K562 (cell line): ENCODE data around the gene CFDP1. TPM values are rescaled to one million over a fixed set of nuclear protein-coding genes. Genes with fewer than 3 reads are reported as not detected.

Source experiments
- ATAC-seq: fragments of 200-7000 bp; cut with Tn5 transposase; 3 replicates; pipeline ENCODE4 v1.9.1; 2020; ENCODE audit warnings: moderate library complexity
- BruUV-seq: library from RNA; stranded (reverse); fragments of 400-500 nt; replicated peaks from 2 replicates; lab custom pipeline; 2021; lab: Mats Ljungman, UMichigan
- CTCF ChIA-PET: fragments of 300-600 bp; formaldehyde crosslinking; extraction: SDS; loops from one replicate; lab custom pipeline; 2021; ENCODE audit warnings: low intra/inter-chr PET ratio; lab: Yijun Ruan, JAX
- POLR2A ChIA-PET: fragments of 300-600, 350-650 bp; sonication (Branson Sonifier 250); formaldehyde crosslinking; extraction: SDS; loops from one replicate; lab custom pipeline; 2021; ENCODE audit warnings: antibody characterized with exemption, inconsistent platforms; lab: Yijun Ruan, JAX
- DNase-seq, 4 experiments: peaks; one replicate each; pipeline versions ENCODE4 v3.0.0 to v3.0.0-alpha.2; 2011 to 2018; ENCODE audit warnings: low spot score in 3 of 4, mixed read lengths in 3 of 4; ENCODE audit errors: extremely low read depth in 1 of 4
- FAIRE-seq: peaks from 2 replicates; lab custom pipeline; 2011; peaks lifted over from hg19 to GRCh38; lab: Jason Lieb, UNC
- H2AFZ ChIP-seq: 2 replicates; pipeline ENCODE4 v1.6.0; 2011; ENCODE audit warnings: low read depth, low read length, control low read depth, inconsistent platforms
- H3K27ac ChIP-seq: fragments of 200-600 bp; 3 replicates; pipeline ENCODE4 v1.8.0; 2011; ENCODE audit warnings: low read depth, mild to moderate bottlenecking, control low read depth, inconsistent platforms, low read length, moderate library complexity, mixed read lengths; ENCODE audit errors: extremely low read depth
- H3K27me3 ChIP-seq, 2 experiments: fragments of 300-600 bp in 1 of 2; 2 replicates in 1 of 2; 3 replicates in 1 of 2; pipeline versions ENCODE4 v1.6.0 to v1.8.0; 2011; ENCODE audit warnings: inconsistent platforms in 2 of 2, low read length in 2 of 2, mild to moderate bottlenecking in 1 of 2, mixed read lengths in 1 of 2, moderate library complexity in 1 of 2; ENCODE audit not compliant: control insufficient read depth in 2 of 2, insufficient read depth in 2 of 2
- H3K36me3 ChIP-seq: fragments of 300-600 bp; 3 replicates; pipeline ENCODE4 v1.8.0; 2011; ENCODE audit warnings: mild to moderate bottlenecking, low read length, inconsistent platforms; ENCODE audit not compliant: control insufficient read depth, insufficient read depth
- H3K4me1 ChIP-seq, 2 experiments: fragments of 200-600 bp in 1 of 2; replicated peaks in 1 of 2; 2 replicates in 1 of 2; 3 replicates in 1 of 2; pipeline versions ENCODE4 v1.5.1 to v1.8.0; 2011; ENCODE audit warnings: inconsistent platforms in 2 of 2, low read length in 2 of 2, mild to moderate bottlenecking in 1 of 2, mixed read lengths in 1 of 2, moderate library complexity in 1 of 2; ENCODE audit not compliant: control insufficient read depth in 2 of 2, insufficient read depth in 2 of 2
- H3K4me2 ChIP-seq: 2 replicates; pipeline ENCODE4 v1.6.1; 2011; ENCODE audit warnings: low read length, control low read depth, inconsistent platforms, mixed read lengths; ENCODE audit not compliant: insufficient read depth
- H3K4me3 ChIP-seq: fragments of 200-600 bp; sonication (generic), shearing (Covaris generic); 2 replicates; pipeline ENCODE4 v1.5.1; 2016; ENCODE audit warnings: control low read depth, inconsistent platforms
- H3K79me2 ChIP-seq: fragments of 200-600 bp; 3 replicates; pipeline ENCODE4 v1.8.0; 2011; ENCODE audit warnings: low read length, inconsistent platforms; ENCODE audit not compliant: control insufficient read depth, insufficient read depth
- H3K9ac ChIP-seq, 2 experiments: 2 replicates each; pipeline versions ENCODE4 v1.6.0 to v1.6.1; 2011; ENCODE audit warnings: low read depth in 2 of 2, low read length in 2 of 2, control low read depth in 1 of 2, inconsistent platforms in 1 of 2, mild to moderate bottlenecking in 1 of 2, mixed read lengths in 1 of 2; ENCODE audit not compliant: insufficient read depth in 1 of 2
- H3K9me1 ChIP-seq: one replicate; pipeline ENCODE4 v1.6.0; 2011; ENCODE audit warnings: inconsistent platforms, mild to moderate bottlenecking, low read length, moderate library complexity; ENCODE audit not compliant: control insufficient read depth, insufficient read depth
- H3K9me3 ChIP-seq: replicated peaks from 2 replicates; pipeline ENCODE4 v1.5.1; 2011; ENCODE audit warnings: low read depth, low read length, inconsistent platforms; ENCODE audit not compliant: control insufficient read depth, insufficient read depth
- H4K20me1 ChIP-seq: replicated peaks from 2 replicates; pipeline ENCODE4 v1.6.1; 2011; ENCODE audit warnings: low read length, inconsistent platforms, mixed read lengths; ENCODE audit not compliant: control insufficient read depth, insufficient read depth
- FOXA3 ChIP-seq, 2 experiments: fragments of 450-650 bp in 1 of 2; sonication (generic) in 1 of 2; formaldehyde crosslinking; IDR thresholded peaks in 1 of 2; conservative IDR thresholded peaks in 1 of 2; 2 replicates each; pipeline versions ENCODE4 v1.4.0 to v1.8.0; 2020 to 2022; ENCODE audit warnings: mild to moderate bottlenecking in 2 of 2, missing genetic modification reagents in 1 of 2
- SAFB ChIP-seq: fragments of 200-400 bp; formaldehyde crosslinking; IDR thresholded peaks from 2 replicates; pipeline ENCODE4 v1.6.1; 2017; ENCODE audit warnings: low read depth, low read length, borderline replicate concordance
- SNAPC5 ChIP-seq: fragments of 250-450 bp; sonication (Bioruptor Pico); IDR thresholded peaks from 2 replicates; pipeline ENCODE4 v1.8.0; 2021; ENCODE audit warnings: moderate library complexity, mild to moderate bottlenecking, inconsistent platforms
- TRIM25 ChIP-seq: fragments of 450-650 bp; IDR thresholded peaks from 2 replicates; pipeline ENCODE4 v1.7.0; 2016; ENCODE audit warnings: borderline replicate concordance
- ZNF695 ChIP-seq: fragments of 450-650 bp; formaldehyde crosslinking; IDR thresholded peaks from 2 replicates; pipeline ENCODE4 v1.4.0; 2020; ENCODE audit warnings: mild to moderate bottlenecking, moderate library complexity
- WGBS: fragments of 100-300 bp; shearing (Covaris generic); methylation state at CpG from one replicate; pipeline ENCODE4 v1.1.6; 2016; ENCODE audit warnings: low coverage, mixed read lengths; ENCODE audit not compliant: insufficient coverage; ENCODE audit errors: missing lambda C conversion rate; 5-methylcytosine and 5-hydroxymethylcytosine counted together
- in situ Hi-C: fragments of 300-500 bp; cut with MboI; formaldehyde crosslinking; loops from 4 replicates; pipeline ENCODE4 v1.15.0; 2018; ENCODE audit warnings: inconsistent platforms, mixed read lengths
- intact Hi-C: fragments of 100-400 bp; cut with micrococcal nuclease; formaldehyde crosslinking; loops from 2 replicates; pipeline ENCODE4 v1.14.2; 2022
- polyA plus RNA-seq, 8 experiments: library from polyadenylated mRNA; depleted of rRNA in 4 of 8; stranded (reverse) in 5 of 8; unstranded in 3 of 8; fragments of >200 nt; fragmentation: Nextera tagmentation in 2 of 8; fragmentation: Illumina TruSeq in 1 of 8; extraction: Ambion mirVana in 2 of 8; extraction: Trizol in 1 of 8; gene quantifications; 2 replicates each; pipeline versions ENCODE4 v1.2.1 to v1.2.3, GENCODE V29; 2011 to 2014; ENCODE audit warnings: inconsistent platforms in 1 of 8, missing spikeins in 1 of 8
- total RNA-seq, 7 experiments: library from RNA; depleted of rRNA in 6 of 7; stranded (reverse); fragments of >200 nt in 6 of 7; fragmentation: Illumina TruSeq in 2 of 7; extraction: Trizol in 2 of 7; gene quantifications; 2 replicates each; pipeline versions ENCODE4 v1.2.1 to v1.2.3, GENCODE V29; 2011 to 2021; ENCODE audit warnings: low replicate concordance in 1 of 7
- TF ChIP-seq, protein P1 (sequence below): fragments of 450-650 bp; formaldehyde crosslinking; IDR thresholded peaks from 2 replicates; pipeline ENCODE4 v1.4.0; 2020; ENCODE audit warnings: mild to moderate bottlenecking, moderate library complexity

Gene CFDP1
- total and polyA plus RNA-seq, 9 of the 15 experiments (the other 6 are each of a cell fraction or from before 2014, with no cell fraction given) = 31.5 to 78.4 (median 61.7) TPM

DNA sequence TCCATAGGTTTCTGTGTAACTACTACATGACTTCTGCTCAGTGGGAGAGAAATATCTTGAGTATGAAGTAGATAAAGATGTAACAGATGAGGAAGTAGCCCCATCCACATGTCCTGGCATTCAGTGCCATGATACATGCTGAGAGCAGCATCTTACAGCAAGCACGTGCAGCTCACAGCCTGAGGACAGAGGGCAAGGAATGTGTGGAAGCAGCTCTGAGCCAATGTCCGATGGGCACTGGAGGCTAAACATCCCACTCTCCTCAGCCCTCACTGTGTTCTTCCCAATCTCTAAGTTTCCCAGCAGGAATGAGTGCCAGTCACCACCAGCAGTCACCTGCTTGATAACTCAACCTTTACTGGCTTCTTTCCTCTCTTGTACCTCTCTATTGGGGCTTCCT is 40.4 kb downstream of the CFDP1 start:
- H4K20me1 ChIP-seq = no peaks in the 10 kb centered on the region
- no peak for ATAC-seq
- no peaks in the 10 kb centered on the region for H3K9me1 ChIP-seq
- ChIA-PET POLR2A (no interaction called here), CTCF (no interaction called here)
- H3K9me3 ChIP-seq = no peaks in the 10 kb centered on the region
- no peak overlapping the region for H2AFZ ChIP-seq
- FAIRE-seq = no peak
- no peaks in the 10 kb centered on the region for H3K79me2 ChIP-seq
- TSS peak; percentile 16 for BruUV-seq
- H3K9ac ChIP-seq = no peak overlapping the region
- in situ Hi-C loops (no loop called here), intact Hi-C loops (no loop called here)
- H3K4me3 ChIP-seq = no peak overlapping the region
- DNase-seq = no peak
- H3K36me3 ChIP-seq = peaks cover 50% of the 10 kb centered on the region
- H3K27me3 ChIP-seq = no peaks in the 10 kb centered on the region
- no peak overlapping the region for H3K27ac ChIP-seq
- 90% methylated on average over 2 of the region's 2 CpGs for WGBS
- no peaks in the 10 kb centered on the region for H3K4me1 ChIP-seq
- no peak for TF ChIP-seq FOXA3 (CRISPR knock-in tag; conservative IDR thresholded peaks at IDR 0.05 in 1 of 2, IDR thresholded peaks at IDR 0.05 in 1 of 2)
- TF ChIP-seq, protein P1, sequence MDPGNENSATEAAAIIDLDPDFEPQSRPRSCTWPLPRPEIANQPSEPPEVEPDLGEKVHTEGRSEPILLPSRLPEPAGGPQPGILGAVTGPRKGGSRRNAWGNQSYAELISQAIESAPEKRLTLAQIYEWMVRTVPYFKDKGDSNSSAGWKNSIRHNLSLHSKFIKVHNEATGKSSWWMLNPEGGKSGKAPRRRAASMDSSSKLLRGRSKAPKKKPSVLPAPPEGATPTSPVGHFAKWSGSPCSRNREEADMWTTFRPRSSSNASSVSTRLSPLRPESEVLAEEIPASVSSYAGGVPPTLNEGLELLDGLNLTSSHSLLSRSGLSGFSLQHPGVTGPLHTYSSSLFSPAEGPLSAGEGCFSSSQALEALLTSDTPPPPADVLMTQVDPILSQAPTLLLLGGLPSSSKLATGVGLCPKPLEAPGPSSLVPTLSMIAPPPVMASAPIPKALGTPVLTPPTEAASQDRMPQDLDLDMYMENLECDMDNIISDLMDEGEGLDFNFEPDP = no peak
- TF ChIP-seq ZNF695 (CRISPR knock-in tag) = no peak
- no peak for TF ChIP-seq TRIM25
- TF ChIP-seq SNAPC5 = no peak
- TF ChIP-seq SAFB = no peak
- H3K4me2 ChIP-seq = no peak overlapping the region
